NCI-H146 (cell line): ENCODE results near the gene ABCD1.

Source experiments
- DNase-seq: peaks from one replicate; lab custom pipeline; 2025; lab: John Stamatoyannopoulos, UW

ABCD1 gene

GRCh38 chrX:153763298-153763932 is 38.8 kb downstream of the ABCD1 start:
- no peak for DNase-seq

GRCh38 chrX:153763989-153764755 is 39.5 kb downstream of the ABCD1 start, which contains the start of gene PLXNB3:
Gene PLXNB3, plus strand, starts transcription at chrX:153764249. Its CDS starts 1,287 bp downstream, at chrX:153765536.
- peak; percentile 67 for DNase-seq

GRCh38 chrX:153764786-153765137 is 40.1 kb downstream of the ABCD1 start:
- no peak for DNase-seq

GRCh38 chrX:153765138-153766079 is 40.8 kb downstream of the ABCD1 start:
- no peak for DNase-seq

GRCh38 chrX:153766098-153766817 is 41.6 kb downstream of the ABCD1 start:
- DNase-seq: no peak

GRCh38 chrX:153766871-153767673 is 42.4 kb downstream of the ABCD1 start:
- no peak for DNase-seq

GRCh38 chrX:153767674-153768055 is 43.0 kb downstream of the ABCD1 start:
- no peak for DNase-seq

GRCh38 chrX:153768311-153769157 is 43.9 kb downstream of the ABCD1 start:
- DNase-seq: no peak

- DNase-seq: no peak
These were observed 44.7 kb downstream of the ABCD1 start for GRCh38 chrX:153769158-153769864.

GRCh38 chrX:153769865-153770600 is 45.4 kb downstream of the ABCD1 start:
- no peak for DNase-seq

- no peak for DNase-seq
These were observed 46.2 kb downstream of the ABCD1 start for GRCh38 chrX:153770601-153771414.

- no peak for DNase-seq
These were observed 47.0 kb downstream of the ABCD1 start for GRCh38 chrX:153771415-153772315.

GRCh38 chrX:153772316-153773217 is 47.9 kb downstream of the ABCD1 start:
- DNase-seq: no peak

GRCh38 chrX:153773218-153773611 is 48.6 kb downstream of the ABCD1 start:
- no peak for DNase-seq

GRCh38 chrX:153773741-153774575 is 49.3 kb downstream of the ABCD1 start:
- DNase-seq: no peak
